Measurements from ENCODE around the gene NR6A1.

NR6A1 gene

DNA sequence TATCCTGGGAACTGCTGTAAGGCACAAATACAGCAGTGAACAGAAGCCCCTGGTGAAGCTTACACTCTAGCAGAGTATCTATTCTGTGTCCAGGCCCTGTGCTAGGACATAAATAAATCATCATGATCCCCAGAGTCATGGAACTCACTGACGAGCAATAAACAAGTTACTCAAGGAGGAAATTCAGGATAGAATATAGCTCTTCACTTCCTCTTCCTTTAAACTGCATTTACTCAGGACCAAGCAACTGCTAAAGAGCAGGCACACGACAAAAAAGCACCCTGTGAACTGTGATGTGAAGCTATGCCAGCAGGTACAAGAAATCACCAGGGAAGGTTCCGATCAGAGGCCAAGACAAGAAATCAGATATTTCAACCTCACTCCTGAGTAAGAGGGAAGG lies 216.1 kb downstream of the NR6A1 start:
- no peak for DNase-seq

DNA sequence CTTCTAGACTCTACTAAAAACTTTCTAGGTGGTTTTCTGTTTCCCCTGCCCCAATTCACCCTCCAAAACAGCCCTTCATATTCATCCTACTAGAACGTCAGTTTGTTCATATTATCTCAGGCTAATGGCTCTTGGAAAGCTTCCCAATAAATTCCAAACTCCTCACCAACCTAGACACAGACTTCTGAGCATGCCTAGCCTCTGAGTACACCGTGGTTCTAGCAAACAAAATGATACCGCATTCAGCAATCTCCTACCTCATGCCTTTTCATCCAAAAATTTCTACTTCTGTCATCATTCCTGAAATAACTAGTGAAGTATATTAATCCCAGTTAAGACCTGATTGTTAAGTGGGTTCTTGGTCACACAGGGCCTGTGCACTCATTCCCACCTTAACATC lies 217.4 kb downstream of the NR6A1 start:
- no peak for DNase-seq

DNA sequence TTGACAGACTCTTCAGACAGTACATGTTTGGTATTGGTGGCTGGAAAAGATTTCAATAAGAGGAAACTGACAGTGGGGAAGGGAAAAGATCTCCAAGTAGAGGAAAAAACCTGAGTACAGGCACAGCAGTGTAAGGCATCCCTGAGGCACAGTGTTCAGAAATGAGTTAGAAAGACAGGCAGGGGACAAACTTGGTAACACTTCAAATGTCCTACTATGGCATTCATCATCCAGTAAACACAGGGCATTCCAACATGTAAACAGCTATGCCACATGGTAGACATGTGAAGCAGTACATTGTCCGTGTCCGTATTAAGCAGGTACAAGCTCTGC lies 218.9 kb downstream of the NR6A1 start:
- DNase-seq, result no peak

DNA sequence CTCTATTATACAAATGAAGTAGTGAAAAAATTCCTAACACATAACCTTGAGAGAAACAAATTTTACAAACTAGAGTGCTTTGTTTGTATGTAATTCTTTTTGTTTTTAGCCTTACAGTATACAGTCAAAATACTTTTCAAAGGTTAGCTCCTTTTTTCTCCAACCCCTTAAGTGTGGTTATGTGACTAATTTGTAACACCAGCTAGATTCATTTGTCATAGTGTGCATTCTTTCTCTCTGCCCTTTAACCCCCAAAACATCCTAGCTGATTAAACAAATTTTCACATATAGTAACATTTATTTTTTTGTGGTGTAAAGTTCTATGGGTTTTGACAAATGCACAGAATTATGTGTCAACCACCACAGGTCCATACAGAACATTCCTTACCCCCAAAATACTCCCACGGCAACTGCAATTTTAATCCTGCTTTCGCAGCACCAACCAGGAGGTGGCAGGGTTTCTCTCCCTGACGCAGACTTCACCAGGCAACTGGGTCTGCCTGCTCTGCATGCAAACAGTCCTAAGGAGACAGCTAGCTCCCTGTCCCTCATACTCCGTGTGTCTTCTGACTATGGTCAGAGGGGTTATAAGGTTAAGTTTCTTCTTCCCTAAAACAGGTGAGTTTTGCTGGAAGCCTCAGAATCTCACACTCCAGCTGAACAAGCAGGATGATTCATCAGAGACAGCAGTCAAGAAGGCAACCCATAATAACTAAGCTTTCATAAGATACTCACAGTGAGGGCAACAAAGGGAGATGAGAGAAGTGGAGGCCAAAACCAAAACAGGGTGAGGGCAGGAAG lies 219.4 kb downstream of the NR6A1 start:
- DNase-seq, result peak; percentile 5 to 7

DNA sequence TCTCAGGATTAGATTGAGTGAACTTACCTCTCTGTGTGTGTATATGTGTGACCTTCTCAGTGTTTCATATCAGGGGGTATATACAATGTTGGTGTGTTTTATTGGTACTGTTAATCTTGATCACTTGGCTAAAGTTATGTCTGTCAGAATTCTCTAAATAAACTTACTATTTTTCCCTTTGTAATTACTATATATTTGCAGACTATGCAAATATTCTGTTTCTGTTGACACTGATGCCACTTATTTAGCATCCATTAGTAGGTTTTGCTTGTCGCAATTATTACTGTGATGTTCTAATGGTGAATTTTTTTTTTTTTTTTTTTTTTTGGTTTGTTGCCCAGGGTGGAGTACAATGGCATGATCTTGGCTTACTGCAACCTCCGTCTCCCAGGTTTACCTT lies 221.0 kb downstream of the NR6A1 start:
- DNase-seq, result no peak

DNA sequence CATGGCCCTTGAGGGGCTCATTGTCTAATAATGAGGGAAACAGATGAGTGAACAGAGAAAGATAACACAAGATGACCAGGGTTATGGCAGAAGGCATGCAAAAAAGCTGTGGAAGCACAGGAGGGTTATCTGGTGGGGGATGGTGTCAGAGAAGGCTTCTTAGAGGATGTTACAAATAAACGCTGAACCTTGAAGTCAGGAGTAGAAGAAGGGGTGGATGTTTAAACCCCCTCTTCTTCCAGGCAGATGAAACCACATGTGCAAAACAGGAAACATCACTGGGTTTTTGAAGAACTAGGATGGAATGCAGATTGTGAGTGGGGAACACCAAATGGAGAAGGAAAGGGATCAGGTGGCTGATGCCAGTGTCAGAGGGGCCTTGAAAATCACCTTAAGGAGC lies 222.1 kb downstream of the NR6A1 start:
- DNase-seq, result no peak

DNA sequence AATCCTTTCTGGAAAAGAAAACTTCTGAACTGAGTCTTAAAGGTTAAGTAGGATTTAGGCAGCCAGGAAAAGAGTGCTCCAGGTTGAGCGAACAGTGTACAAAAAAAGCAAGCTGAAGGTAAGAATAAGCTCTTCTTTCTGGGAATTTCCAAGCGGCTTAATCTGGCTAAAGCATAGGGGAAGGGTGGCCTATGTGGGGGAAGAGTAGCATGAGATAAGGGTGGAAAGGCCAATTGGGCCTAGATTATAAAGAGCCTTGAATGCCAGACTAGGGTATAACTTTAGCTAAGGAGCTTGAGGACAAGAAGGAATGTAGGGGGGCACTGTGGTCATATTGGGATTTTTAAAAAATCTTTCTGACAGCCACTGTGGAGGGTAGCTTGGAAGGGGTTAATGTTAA lies 226.6 kb downstream of the NR6A1 start:
- no peak for DNase-seq

DNA sequence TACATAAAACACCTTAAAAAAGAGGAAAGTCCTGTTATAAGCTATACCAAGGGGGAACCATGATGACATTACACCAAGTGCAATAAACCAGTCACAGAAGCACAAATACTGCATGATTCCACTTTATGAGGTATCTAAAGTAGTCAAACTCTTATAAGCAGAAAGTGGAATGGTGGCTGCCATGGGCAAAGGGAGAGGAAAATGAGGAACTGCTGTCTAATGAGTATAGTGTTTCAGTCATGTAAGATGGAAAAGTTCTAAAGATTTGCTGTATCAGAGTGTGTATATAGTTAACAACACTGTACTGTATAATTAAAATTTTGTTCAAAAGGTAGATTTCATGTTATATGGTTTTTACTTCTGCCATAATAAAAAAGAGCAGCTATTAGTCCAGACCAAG lies 229.3 kb downstream of the NR6A1 start:
- DNase-seq, result no peak

DNA sequence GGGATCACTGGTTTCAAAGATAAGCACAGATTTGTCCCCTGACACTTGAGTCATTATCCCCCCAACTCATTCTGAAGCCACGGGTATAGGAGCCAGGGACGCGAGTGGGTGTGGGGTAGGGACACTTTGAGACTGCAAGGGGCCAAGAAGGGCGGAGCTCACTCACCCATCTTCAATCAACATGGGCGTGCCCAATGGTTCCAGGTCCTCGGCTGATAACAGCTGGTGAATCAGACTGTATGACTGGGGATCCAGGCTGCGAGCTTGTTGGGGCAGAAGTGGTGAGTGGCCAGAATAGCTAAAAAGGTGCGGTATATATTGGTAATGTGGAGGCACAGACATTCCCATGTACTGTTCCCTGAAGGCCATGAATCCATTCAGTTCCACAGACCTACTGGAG lies 233.2 kb downstream of the NR6A1 start:
- DNase-seq, result no peak

DNA sequence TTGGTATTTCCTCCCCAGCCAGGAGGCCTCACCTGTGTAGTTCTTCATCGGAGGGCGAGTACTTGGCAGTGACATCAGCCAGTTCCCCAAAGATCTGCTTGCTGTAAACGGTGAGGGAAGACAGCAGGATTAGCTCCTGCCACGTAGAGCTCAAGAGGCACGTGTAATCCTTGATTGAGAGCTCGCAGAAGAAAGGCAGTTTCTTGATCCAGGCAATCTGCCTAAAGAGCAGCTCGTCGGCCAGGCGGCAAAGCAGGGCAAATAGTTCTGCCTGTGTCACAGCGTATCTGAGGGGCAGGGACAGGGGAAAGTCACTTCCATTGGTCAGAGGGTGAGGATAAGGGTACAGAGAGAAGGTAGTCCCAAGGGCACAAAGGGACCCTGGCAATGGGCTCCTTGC lies 235.3 kb downstream of the NR6A1 start:
- no peak for DNase-seq

DNA sequence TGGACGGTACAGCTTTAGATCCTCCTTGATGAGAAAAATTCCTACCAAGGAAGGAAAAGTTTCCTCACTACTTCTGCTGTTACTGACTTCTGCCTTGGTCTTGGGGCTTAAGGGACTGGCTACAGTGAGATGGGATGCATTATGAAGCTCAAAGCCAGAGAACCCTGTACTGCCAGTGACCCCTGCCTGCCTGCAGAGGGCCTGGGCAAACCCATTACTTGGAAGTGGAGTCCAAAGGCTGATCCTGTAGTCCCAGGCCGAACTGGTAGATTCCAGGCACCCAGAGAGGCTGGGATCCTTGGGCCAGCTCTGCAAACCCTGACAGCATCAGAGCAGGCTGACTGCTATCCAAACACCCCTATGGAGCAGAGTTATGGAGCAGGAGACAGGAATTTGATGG lies 238.2 kb downstream of the NR6A1 start:
- DNase-seq, result no peak

DNA sequence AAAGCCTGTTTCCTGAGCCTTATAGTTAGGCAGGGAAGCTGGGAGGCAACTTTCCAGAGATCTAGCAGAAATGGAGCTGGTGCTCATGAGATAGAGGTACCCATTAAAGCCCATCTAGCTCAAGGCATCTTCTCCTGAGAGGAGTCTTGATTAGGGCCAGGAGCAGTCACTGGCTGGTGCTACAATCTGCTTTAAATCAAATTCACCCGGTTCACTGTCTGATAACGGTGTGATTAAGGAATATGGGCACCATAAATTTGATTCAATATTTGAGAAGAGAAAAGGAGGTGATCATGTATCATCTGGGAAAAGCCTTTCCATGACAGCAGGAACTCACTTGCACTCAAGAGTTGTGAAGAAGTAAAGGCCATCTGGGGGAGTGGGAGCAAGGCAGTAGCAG lies 240.0 kb downstream of the NR6A1 start:
- DNase-seq, result no peak

DNA sequence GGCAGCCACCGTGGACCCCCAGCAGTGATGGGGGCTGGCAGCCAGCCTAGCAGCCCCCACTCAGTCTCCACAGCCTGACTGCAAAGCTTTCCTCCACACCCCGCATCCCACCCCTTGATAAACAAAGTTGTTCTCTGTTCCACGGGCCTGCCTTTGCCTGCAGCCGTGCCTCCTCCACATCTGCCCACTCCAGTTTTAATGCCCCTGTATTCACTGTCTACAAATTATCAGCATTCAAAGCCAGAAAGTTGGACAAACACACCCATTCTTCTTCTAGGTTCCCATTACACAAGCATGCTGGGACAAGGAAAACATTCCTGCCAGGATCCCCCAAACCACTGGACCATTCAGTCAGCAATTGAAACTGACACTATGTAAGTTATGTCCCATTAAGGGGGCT lies 240.9 kb downstream of the NR6A1 start:
- no peak for DNase-seq

DNA sequence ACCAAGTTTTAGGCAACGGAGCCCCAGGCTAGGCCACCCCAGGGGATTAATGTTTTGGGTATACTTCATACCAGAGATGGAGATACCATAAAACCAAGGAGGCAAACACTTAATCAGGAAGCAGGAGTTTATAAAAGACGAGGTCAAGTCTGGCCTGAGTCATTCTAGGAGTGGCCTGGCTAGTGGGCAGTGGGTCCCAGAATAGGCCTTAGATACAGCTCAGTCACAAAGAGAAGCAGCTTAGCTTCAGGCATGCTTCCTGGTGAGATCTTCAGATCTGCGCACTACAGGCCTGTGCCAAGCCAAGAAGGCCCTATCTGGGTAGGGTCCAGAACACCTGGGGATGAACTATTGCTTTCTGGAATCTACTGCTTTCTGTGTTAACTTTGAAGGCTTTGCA lies 243.3 kb downstream of the NR6A1 start:
- no peak for DNase-seq

DNA sequence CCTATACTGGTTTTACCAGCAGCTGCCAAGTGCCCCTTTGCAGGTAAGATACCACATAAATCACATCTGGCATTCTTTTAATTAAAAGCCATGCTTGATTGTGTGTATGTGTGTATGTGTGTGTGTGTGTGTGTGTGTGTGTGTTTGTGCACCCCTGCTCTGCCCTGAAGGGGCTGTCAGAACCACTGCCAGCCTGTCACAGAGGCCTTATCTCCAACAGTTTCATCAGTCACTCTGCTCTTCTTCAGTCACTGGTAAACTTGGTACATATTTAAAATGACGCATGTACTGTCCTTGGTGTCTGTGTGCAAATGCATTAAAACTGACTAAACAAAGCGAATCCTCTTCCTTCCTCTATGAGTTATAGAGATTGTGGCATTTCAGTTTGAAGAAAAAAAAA lies 244.9 kb downstream of the NR6A1 start:
- DNase-seq, result no peak

DNA sequence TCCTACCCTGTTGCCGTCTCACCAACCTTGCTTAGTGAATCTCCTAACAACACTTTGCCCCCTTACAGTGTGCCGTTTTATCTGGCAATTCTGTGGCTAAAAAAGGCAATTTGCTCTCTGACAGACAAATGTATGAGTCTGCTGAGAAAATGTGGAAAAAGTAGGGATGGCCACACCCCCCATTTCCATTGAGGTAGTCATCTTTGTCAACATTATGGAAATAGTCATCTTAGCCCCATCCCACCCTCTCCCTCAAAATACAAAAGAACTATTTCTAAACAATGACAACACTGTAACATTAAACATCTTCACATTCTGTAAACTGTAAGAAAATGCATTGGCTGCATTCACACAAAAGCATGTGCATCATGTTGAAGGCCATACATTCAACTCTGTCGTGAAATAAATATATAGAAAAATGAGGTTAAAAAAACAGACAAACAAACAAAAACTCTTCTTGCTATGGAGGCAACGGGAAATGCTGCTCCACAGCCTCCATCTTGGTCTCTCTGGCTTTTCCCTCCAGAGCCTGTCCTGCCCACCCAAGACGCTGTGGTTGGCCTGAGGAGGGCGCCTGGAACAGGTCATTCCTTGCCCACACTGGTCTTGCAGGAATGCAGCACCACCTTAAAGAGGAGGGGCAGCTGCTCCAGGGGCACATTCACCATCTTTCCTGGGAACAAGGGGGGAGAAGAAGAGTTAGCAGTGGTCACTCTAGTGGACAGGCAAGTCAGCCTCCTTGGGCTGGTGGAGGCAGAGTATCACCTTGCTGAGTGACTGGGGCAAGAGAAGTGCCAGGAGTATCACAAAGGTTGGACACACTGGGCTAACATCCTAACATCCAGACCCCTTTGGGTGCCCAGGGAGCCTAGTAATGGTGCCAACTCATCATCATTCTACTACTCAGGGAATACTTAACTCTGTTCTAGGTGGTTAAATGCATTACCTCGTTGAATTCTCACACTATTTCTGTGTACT lies 248.7 kb downstream of the NR6A1 start:
- DNase-seq, result no peak

DNA sequence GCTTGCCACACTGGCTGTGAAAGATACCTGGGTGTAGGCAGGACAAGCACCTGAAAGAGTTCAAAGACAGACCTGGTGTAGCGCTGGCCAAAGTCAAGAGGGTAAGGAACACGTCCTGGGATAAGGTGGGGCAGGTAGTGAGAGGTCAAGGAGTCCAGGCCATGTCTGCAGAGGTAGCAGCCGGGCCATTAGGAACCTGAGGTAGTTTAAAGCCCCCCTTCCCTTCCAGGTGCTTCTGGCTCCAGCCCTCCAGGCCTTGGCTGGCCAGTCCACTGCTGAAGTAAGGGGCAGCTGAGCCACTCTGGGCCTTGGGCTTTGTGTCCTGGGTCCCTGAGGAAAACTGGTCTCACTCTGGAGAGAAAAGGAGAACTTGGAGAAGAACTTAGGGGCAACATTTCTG lies 250.0 kb downstream of the NR6A1 start:
- no peak for DNase-seq

DNA sequence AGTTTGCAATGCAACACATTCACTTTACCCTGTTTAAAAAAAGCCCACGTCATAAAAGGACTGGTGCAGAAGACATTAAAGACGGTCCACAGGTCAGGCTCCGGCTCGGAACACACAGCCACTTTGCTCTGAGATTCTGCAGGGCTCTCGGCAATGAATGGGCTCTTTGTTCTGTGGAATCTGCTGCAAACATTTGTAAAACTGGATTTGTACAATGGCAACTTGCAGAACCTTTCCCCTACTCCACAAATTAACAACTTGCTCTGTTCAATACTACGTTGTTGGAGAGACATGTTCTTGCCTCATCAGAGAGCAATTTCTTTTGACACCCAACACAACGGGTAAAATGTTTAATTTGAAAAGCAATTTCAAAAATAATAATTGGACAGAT lies 250.9 kb downstream of the NR6A1 start:
- no peak for DNase-seq

DNA sequence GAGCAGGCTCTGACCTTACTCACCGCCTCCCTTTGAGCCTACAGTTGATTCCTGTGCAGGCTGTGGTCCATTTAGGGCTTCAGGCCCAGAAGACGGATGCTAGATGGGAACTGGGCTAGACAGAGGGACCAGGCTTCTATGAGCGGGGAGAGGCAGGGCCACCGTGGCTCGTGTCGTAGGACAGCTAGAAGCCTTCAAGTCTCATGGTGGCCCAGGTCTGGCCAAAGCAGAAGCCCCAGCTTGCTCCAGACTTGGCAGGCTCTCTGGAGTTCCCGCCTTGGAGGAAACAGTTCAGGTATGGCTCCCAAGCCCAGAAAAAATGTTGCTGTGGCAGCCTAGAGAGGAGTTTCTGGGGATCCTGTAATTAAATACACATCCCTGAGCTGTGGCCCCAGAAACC lies 253.0 kb downstream of the NR6A1 start:
- DNase-seq, result no peak

DNA sequence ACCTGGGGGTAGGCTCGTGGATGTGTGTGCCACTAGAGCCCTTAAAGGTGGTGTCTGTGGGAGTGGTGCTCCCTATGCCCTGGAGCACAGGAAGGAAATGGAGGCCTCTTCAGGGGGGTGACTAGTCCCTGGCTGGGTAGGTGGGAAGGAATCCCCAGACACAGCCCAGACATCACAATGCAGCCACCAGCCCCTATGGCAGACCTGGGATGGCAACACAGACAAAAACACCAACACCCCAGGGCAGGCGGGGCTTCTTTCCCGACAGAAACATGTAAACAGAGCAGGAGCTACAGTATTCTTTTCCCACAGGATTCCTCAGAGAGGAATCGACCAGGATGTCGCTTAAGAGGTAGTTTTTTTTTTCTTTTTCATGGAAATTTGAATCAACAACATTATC lies 253.5 kb downstream of the NR6A1 start:
- DNase-seq, result no peak

DNA sequence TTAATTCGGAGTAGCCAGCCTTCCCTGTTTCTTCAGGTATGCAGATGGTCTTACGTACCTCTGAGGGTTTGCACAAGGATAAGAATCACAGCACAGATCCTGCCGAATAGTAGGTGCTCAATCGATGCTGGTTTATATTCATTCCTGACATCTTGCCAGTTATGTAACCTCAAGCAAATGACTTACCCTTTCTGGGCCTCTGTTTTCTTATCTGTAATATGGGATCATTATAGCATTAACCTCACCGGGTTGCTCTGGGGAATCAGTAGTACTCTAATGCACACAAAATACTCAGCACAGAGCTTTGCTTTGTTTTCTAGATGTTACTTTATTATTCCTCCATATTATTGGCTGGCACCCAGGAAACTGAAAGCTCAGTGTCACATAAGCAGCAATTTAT lies 256.2 kb downstream of the NR6A1 start:
- no peak for DNase-seq

DNA sequence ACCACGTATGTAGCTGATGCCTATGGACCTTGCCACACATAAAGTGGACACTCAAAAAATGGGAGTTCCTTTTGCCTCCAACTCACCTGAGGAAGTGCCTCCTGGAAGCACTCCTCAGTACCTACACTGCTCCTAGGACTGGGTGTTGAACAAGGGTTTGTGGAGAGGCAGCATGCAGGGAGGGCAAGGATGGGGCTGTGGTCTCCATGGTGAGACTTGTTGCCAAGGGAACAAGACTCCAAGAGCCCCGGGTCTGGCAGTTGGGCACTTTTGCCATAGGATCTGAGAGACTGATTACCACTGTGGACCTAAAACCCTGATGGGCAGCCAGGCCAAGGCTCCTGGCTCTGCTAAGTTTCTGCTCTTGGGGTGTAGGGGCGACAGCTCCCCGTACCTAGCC lies 257.0 kb downstream of the NR6A1 start:
- no peak for DNase-seq

DNA sequence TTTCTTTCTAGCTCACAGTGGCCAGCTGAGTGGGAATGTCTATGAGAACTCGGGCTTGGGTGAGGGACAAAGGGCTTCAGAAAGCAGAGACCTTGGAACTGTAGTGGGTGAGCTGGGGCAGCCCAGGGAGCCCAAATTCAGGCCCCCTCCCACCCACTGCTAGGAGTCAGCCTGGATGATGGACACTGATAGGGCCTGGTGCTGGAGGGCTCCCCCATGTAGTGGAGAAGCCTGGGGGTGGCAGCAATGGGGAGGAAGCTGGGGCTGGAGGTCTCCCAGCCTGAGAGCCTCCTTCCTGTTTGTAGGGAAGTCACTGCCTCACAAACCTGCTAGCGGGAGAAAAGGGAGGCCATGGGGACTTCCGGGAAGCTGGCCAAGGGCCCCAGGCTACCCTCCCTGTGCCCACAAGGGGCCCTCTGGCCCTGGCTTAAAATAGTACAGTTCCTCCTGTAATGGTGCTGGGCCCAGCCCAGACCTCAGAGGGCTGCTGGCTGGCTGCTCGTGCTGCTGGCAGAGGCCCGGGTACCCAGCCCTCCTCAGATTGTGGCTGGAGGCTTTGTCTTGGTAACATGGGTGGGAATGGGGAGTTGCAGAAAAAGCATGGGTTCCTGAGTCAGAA lies 257.6 kb downstream of the NR6A1 start:
- DNase-seq, result no peak

DNA sequence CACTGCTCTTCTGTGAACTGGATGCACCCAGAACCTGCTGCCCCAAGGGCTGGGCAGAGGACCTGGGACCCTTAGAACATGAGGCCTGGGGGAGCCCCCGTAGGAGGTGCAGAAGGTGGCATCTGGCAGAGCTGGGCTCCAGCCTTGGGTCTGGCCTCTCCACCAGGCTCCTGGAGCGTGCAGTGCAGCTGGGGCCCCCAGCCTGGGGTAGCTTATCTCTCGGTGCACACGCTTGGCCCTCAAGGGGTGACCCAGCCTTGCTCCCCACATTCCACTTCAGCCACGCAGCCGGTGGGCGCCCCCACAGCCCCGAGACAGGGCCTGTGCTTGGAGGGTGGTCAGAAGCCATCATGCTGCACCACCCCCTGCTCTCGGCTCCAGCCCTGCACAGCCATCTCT lies 258.3 kb downstream of the NR6A1 start:
- no peak for DNase-seq

Data from CD4-positive, alpha-beta T cell treated with Interleukin-1 beta for 1 hour (primary cell).